K562 (cell line): Measurements from ENCODE around the gene CD300C. TPM values are rescaled to one million over a fixed set of nuclear protein-coding genes. Genes with fewer than 3 reads are reported as not detected.

Experiments
- C11orf30 ChIP-seq: fragments of 450-650 bp; IDR thresholded peaks from 2 replicates; pipeline ENCODE4 v1.6.1; 2016; ENCODE audit warnings: low read depth, mild to moderate bottlenecking
- HDAC3 ChIP-seq: fragments of 450-650 bp; IDR thresholded peaks from 2 replicates; pipeline ENCODE4 v1.6.1; 2018; ENCODE audit warnings: borderline replicate concordance, mild to moderate bottlenecking, moderate library complexity; ENCODE audit not compliant: partially characterized antibody
- NCOA1 ChIP-seq: fragments of 450-650 bp; IDR thresholded peaks from 2 replicates; pipeline ENCODE4 v1.6.1; 2016; ENCODE audit warnings: low read depth
- RBM34 ChIP-seq: fragments of 200-400 bp; formaldehyde crosslinking; IDR thresholded peaks from 2 replicates; pipeline ENCODE4 v1.6.1; 2018; ENCODE audit warnings: low read length, borderline replicate concordance; ENCODE audit not compliant: insufficient read depth
- polyA plus RNA-seq, 8 experiments: library from polyadenylated mRNA; depleted of rRNA in 4 of 8; stranded (reverse) in 5 of 8; unstranded in 3 of 8; fragments of >200 nt; fragmentation: Nextera tagmentation in 2 of 8; fragmentation: Illumina TruSeq in 1 of 8; extraction: Ambion mirVana in 2 of 8; extraction: Trizol in 1 of 8; gene quantifications; 2 replicates each; pipeline versions ENCODE4 v1.2.1 to v1.2.3, GENCODE V29; 2011 to 2014; ENCODE audit warnings: inconsistent platforms in 1 of 8, missing spikeins in 1 of 8
- total RNA-seq, 7 experiments: library from RNA; depleted of rRNA in 6 of 7; stranded (reverse); fragments of >200 nt in 6 of 7; fragmentation: Illumina TruSeq in 2 of 7; extraction: Trizol in 2 of 7; gene quantifications; 2 replicates each; pipeline versions ENCODE4 v1.2.1 to v1.2.3, GENCODE V29; 2011 to 2021; ENCODE audit warnings: low replicate concordance in 1 of 7
- TF ChIP-seq, protein P1 (sequence below), 2 experiments: IDR thresholded peaks; 2 replicates each; pipeline ENCODE4 v1.6.1; 2011; ENCODE audit warnings: borderline replicate concordance in 1 of 2, control low read depth in 1 of 2, low read depth in 1 of 2, low read length in 1 of 2, mild to moderate bottlenecking in 1 of 2, mixed read lengths in 1 of 2, moderate library complexity in 1 of 2; ENCODE audit not compliant: insufficient read depth in 1 of 2, insufficient read length in 1 of 2, poor library complexity in 1 of 2, severe bottlenecking in 1 of 2; ENCODE audit errors: extremely low read depth in 1 of 2
- TF ChIP-seq, protein P2 (sequence below), 2 experiments: fragments of 450-650 bp in 1 of 2; sonication (generic) in 1 of 2; formaldehyde crosslinking in 1 of 2; IDR thresholded peaks; 2 replicates each; pipeline versions ENCODE4 v1.7.1 to v1.9.0; 2016 to 2022; ENCODE audit warnings: inconsistent platforms in 1 of 2, mild to moderate bottlenecking in 1 of 2, missing genetic modification reagents in 1 of 2
- TF ChIP-seq, protein P3 (sequence below): fragments of 450-650 bp; IDR thresholded peaks from 2 replicates; pipeline ENCODE4 v1.6.1; 2016; ENCODE audit warnings: mild to moderate bottlenecking

CD300C gene
- total and polyA plus RNA-seq, 9 of the 15 experiments (the other 6 are each of a cell fraction or from before 2014, with no cell fraction given) = 0.04 to 0.16 (median 0.07) TPM; not detected in 6

DNA sequence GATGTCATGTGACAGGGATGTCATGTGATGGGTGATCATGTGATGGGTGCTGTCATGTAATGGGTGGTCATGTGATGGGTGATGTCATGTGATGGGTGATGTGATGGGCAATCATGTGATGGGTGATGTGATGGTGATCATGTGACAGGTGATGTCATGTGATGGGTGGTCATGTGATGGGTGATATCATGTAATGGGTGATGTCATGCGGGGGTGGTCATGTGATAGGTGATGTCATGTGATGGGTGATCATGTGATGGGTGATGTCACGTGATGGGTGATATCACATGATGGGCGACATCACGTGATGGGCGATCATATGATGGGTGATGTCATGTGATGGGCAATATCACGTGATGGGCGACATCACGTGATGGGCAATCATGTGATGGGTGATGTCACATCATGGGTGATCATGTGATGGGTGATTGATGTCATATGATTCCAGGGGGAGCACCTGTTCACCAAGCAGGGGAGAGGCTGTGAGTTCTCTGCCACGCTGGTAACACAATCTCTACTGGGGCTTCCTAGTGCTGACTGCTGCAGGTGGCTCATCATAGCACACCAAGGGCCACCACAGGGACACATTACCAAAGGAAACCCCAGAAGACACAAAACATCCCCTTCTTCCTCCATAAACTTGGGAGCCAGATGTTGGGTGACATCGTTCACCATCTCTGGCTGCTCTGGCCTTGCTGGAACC lies 31.1 kb downstream of the CD300C start (continued):
- TF ChIP-seq, protein P1, sequence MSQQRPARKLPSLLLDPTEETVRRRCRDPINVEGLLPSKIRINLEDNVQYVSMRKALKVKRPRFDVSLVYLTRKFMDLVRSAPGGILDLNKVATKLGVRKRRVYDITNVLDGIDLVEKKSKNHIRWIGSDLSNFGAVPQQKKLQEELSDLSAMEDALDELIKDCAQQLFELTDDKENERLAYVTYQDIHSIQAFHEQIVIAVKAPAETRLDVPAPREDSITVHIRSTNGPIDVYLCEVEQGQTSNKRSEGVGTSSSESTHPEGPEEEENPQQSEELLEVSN (IDR thresholded peaks at IDR 0.05; ENCODE audit: borderline replicate concordance in 1 of 2, extremely low read depth in 1 of 2, insufficient read depth in 1 of 2, insufficient read length in 1 of 2, low read depth in 1 of 2, low read length in 1 of 2, poor library complexity in 1 of 2, severe bottlenecking in 1 of 2) = peak in 1 of 2 experiments; percentile 11
- TF ChIP-seq, protein P2, sequence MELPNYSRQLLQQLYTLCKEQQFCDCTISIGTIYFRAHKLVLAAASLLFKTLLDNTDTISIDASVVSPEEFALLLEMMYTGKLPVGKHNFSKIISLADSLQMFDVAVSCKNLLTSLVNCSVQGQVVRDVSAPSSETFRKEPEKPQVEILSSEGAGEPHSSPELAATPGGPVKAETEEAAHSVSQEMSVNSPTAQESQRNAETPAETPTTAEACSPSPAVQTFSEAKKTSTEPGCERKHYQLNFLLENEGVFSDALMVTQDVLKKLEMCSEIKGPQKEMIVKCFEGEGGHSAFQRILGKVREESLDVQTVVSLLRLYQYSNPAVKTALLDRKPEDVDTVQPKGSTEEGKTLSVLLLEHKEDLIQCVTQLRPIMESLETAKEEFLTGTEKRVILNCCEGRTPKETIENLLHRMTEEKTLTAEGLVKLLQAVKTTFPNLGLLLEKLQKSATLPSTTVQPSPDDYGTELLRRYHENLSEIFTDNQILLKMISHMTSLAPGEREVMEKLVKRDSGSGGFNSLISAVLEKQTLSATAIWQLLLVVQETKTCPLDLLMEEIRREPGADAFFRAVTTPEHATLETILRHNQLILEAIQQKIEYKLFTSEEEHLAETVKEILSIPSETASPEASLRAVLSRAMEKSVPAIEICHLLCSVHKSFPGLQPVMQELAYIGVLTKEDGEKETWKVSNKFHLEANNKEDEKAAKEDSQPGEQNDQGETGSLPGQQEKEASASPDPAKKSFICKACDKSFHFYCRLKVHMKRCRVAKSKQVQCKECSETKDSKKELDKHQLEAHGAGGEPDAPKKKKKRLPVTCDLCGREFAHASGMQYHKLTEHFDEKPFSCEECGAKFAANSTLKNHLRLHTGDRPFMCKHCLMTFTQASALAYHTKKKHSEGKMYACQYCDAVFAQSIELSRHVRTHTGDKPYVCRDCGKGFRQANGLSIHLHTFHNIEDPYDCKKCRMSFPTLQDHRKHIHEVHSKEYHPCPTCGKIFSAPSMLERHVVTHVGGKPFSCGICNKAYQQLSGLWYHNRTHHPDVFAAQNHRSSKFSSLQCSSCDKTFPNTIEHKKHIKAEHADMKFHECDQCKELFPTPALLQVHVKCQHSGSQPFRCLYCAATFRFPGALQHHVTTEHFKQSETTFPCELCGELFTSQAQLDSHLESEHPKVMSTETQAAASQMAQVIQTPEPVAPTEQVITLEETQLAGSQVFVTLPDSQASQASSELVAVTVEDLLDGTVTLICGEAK (IDR thresholded peaks at IDR 0.05) = no peak
- TF ChIP-seq, protein P2 (CRISPR knock-in tag; IDR thresholded peaks at IDR 0.05) = 0 out of 2 replicates have a peak, but pooled peaks have one; percentile 40
- TF ChIP-seq NCOA1 = peak; percentile 95
- peak; percentile 91 for TF ChIP-seq C11orf30
- TF ChIP-seq RBM34 = no peak
- no peak for TF ChIP-seq HDAC3
- TF ChIP-seq, protein P3, sequence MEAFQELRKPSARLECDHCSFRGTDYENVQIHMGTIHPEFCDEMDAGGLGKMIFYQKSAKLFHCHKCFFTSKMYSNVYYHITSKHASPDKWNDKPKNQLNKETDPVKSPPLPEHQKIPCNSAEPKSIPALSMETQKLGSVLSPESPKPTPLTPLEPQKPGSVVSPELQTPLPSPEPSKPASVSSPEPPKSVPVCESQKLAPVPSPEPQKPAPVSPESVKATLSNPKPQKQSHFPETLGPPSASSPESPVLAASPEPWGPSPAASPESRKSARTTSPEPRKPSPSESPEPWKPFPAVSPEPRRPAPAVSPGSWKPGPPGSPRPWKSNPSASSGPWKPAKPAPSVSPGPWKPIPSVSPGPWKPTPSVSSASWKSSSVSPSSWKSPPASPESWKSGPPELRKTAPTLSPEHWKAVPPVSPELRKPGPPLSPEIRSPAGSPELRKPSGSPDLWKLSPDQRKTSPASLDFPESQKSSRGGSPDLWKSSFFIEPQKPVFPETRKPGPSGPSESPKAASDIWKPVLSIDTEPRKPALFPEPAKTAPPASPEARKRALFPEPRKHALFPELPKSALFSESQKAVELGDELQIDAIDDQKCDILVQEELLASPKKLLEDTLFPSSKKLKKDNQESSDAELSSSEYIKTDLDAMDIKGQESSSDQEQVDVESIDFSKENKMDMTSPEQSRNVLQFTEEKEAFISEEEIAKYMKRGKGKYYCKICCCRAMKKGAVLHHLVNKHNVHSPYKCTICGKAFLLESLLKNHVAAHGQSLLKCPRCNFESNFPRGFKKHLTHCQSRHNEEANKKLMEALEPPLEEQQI = peak; percentile 77; the same call in 1 of the 2 replicates
